ENCODE measurements around the gene NCK2. TPM values are rescaled to one million over a fixed set of nuclear protein-coding genes. Genes with fewer than 3 reads are reported as not detected.

The NCK2 gene
- total RNA-seq, 1 experiment from 2014 or later = 21.6 TPM

- BruUV-seq (replicated peaks) = no TSS peak
- intact Hi-C loops (cut with micrococcal nuclease; ENCODE audit: unreplicated experiment) = no loop called here
- Histone ChIP-seq H3K9me3 (ENCODE audit: low read depth, low read length, poor library complexity, severe bottlenecking) (no peaks in the 10 kb centered on the region), H3K36me3 (ENCODE audit: insufficient read depth, low read length, poor library complexity, severe bottlenecking) (no peaks in the 10 kb centered on the region), H3K27ac (ENCODE audit: low read depth, low read length, poor library complexity, severe bottlenecking) (no peak overlapping the region), H3K4me1 (ENCODE audit: insufficient read depth, low read length, poor library complexity, severe bottlenecking) (no peaks in the 10 kb centered on the region), H3K4me3 (ENCODE audit: low read depth, low read length, poor library complexity, severe bottlenecking) (no peak overlapping the region), H3K27me3 (replicated peaks; ENCODE audit: insufficient read depth, low read depth, low read length, poor library complexity) (peaks cover 26% of the 10 kb centered on the region)
- ChIA-PET POLR2A (ENCODE audit: low non-redundant PET) (no interaction called here), CTCF (no interaction called here)
- TF ChIP-seq CTCF (conservative IDR thresholded peaks at IDR 0.05; ENCODE audit: low read depth, low read length) = no peak
- TF ChIP-seq EZH2 (IDR thresholded peaks at IDR 0.05; ENCODE audit: borderline replicate concordance, low read depth, low read length, poor library complexity, severe bottlenecking) = no peak
- DNase-seq (ENCODE audit: low spot score) = no peak
These were observed 6.6 kb upstream of the NCK2 start for GRCh38 chr2:105737980-105738657.

DNA sequence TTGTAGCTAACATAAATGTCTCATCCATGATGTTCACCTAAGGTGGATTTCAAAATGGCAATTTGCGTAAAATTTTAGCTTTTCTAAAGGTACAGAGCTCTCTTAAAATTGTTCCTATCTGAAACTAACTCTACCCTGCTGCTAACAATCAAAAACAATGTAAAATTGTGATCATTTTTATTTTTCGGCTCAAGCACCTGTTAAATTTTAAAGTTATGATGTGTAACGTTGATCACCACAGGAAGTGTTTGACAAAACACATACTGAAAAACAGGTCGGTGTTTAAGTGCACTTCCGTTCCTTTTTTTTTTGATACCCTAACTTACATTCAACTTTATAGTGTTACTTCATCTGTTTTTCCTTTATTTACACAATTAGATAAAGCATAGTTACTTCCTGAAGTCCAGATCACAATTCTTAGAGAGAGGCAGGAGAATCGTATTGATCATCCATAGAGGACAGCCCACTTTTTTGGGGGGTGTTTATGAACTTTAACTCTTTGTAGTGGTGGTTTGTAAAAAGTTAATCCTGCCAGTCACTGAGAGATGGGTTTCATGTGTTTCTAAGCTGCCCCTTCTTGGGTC lies 6.0 kb upstream of the NCK2 start:
- no TSS peak for BruUV-seq (replicated peaks)
- no peaks in the 10 kb centered on the region for H3K36me3 ChIP-seq (ENCODE audit: insufficient read depth, low read length, poor library complexity, severe bottlenecking)
- H3K4me1 ChIP-seq (ENCODE audit: insufficient read depth, low read length, poor library complexity, severe bottlenecking) = no peaks in the 10 kb centered on the region
- no peak for TF ChIP-seq CTCF (conservative IDR thresholded peaks at IDR 0.05; ENCODE audit: low read depth, low read length)
- TF ChIP-seq EZH2 (IDR thresholded peaks at IDR 0.05; ENCODE audit: borderline replicate concordance, low read depth, low read length, poor library complexity, severe bottlenecking) = no peak
- ChIA-PET POLR2A (ENCODE audit: low non-redundant PET) (no interaction called here), CTCF (no interaction called here)
- H3K4me3 ChIP-seq (ENCODE audit: low read depth, low read length, poor library complexity, severe bottlenecking) = no peak overlapping the region
- H3K27ac ChIP-seq (ENCODE audit: low read depth, low read length, poor library complexity, severe bottlenecking) = no peak overlapping the region
- peaks cover 32% of the 10 kb centered on the region for H3K27me3 ChIP-seq (replicated peaks; ENCODE audit: insufficient read depth, low read depth, low read length, poor library complexity)
- DNase-seq (ENCODE audit: low spot score) = no peak
- intact Hi-C loops (cut with micrococcal nuclease; ENCODE audit: unreplicated experiment) = no loop called here
- H3K9me3 ChIP-seq (ENCODE audit: low read depth, low read length, poor library complexity, severe bottlenecking) = no peaks in the 10 kb centered on the region

- BruUV-seq (replicated peaks) = no TSS peak
These were observed 5.3 kb upstream of the NCK2 start for GRCh38 chr2:105739426-105739825.

More at GRCh38 chr2:105739426-105739825, 5.3 kb upstream of the NCK2 start:
- no peak overlapping the region for H3K27ac ChIP-seq (ENCODE audit: low read depth, low read length, poor library complexity, severe bottlenecking)
- peaks cover 5% of the 10 kb centered on the region for H3K4me1 ChIP-seq (ENCODE audit: insufficient read depth, low read length, poor library complexity, severe bottlenecking)
- ChIA-PET POLR2A (ENCODE audit: low non-redundant PET) (no interaction called here), CTCF (no interaction called here)
- no peaks in the 10 kb centered on the region for H3K36me3 ChIP-seq (ENCODE audit: insufficient read depth, low read length, poor library complexity, severe bottlenecking)
- H3K27me3 ChIP-seq (replicated peaks; ENCODE audit: insufficient read depth, low read depth, low read length, poor library complexity) = peaks cover 36% of the 10 kb centered on the region
- DNase-seq (ENCODE audit: low spot score) = peak; percentile 12
- H3K9me3 ChIP-seq (ENCODE audit: low read depth, low read length, poor library complexity, severe bottlenecking) = no peaks in the 10 kb centered on the region
- H3K4me3 ChIP-seq (ENCODE audit: low read depth, low read length, poor library complexity, severe bottlenecking) = no peak overlapping the region
- TF ChIP-seq EZH2 (IDR thresholded peaks at IDR 0.05; ENCODE audit: borderline replicate concordance, low read depth, low read length, poor library complexity, severe bottlenecking) (no peak), CTCF (conservative IDR thresholded peaks at IDR 0.05; ENCODE audit: low read depth, low read length) (no peak)
- intact Hi-C loops (cut with micrococcal nuclease; ENCODE audit: unreplicated experiment) = no loop called here

All from A673 (cell line).